ENCODE measurements around the gene OAS2.

OAS2 gene

DNA sequence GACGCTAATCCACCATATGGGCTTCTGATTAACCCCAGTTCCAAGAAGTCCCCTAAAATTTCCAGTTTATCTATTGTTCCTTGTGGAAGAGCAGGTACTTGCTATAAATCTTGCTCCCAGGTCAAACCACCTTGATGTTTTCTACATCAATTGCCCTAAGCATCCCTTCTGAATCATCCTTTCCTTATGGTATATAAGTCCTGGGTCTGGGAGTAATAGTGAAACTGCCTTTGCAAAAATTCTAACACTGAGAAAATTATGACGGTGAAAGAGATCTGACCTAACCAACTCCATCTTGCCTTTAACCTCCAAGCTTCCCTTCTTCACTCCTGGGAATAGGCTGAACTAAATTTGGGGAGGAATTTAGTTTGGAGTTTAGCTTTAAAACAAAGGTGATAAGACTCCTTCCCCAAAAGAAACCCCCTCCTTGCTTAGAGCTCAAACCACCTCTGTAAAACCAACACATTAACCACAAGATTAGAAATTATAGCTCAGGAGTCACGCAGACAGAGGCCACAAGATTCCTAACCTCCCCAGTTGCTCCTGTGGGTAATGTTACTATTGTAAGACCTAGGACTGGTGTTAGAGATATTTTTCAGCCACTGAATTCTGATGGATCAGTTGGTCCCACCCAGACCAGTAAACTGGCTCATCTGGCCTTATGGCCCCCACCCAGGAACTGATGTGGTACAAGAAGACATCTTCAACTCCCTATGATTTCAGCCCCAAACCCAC is 44.4 kb downstream of the OAS2 start:
- no peak for DNase-seq

DNA sequence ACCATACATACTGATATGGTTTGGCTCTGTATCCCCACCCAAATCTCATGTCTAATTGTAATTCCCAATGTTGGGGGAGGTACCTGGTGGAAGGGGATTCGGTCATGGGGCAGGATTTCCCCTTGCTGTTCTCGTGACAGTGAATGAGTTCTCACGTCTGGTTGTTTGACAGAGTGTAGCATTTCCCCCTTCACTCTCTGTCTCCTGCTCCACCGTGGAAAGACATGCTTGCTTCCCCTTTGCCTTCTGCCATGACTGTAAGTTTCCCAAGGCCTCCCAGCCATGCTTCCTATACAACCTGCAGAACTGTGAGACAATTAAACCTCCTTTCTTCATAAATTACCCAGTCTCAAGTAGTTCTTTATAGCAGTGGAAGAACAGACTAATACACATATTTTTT is 49.4 kb downstream of the OAS2 start:
- no peak for DNase-seq

DNA sequence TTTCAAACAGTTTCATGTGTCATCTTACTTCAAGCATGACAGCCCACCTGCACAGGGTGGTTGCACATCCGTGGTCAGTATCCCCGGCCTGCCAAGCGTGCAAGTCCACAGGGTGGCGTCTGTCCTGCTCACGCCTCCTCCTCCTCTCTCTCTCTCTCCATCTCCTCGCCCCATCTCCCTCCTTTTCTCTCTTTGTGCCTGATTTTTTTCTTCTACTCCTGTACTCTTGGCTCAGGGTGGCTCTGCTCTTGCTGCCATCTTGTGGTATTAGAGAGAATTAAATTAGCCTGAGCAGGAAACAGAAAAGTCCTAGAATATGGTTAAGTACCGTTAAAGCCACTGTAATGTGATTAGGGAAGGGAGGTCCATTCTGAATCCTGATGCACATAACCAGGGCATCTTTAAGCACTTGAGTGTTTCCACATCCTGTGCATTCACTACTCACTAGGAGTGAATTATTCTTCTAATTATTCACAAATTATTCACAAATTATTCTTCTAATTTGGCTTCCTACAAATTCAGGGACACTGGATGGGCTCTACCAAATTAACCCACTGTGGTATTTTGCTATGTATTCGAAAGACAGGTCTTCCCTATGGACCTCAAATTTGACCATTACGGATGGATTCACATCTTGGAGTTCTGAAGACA is 52.7 kb downstream of the OAS2 start:
- no peak for DNase-seq

DNA sequence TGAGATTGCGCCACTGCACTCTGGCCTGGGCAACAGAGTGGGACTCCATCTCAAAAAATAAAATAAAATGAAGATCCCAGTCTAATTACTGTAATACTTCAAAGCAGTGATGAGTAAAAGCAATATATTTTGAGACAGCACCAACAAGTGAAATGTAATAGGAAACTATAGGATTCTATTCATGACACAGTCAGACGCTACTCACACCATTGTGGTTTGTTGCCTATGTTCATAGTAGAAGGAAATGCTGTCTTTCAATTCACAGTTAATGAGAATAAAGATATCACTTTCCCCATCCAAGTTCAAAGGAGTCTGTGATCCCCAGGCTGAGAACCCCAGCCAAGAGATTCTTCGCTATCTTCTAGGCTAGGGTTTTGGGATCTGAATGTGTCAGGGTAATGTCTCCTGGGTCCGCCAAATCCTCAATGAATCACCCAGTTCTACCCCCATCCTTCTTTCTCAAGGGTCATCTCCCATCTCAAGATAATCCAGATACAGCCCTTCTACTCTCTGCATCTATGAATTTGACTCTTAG is 61.7 kb downstream of the OAS2 start:
- no peak for DNase-seq

DNA sequence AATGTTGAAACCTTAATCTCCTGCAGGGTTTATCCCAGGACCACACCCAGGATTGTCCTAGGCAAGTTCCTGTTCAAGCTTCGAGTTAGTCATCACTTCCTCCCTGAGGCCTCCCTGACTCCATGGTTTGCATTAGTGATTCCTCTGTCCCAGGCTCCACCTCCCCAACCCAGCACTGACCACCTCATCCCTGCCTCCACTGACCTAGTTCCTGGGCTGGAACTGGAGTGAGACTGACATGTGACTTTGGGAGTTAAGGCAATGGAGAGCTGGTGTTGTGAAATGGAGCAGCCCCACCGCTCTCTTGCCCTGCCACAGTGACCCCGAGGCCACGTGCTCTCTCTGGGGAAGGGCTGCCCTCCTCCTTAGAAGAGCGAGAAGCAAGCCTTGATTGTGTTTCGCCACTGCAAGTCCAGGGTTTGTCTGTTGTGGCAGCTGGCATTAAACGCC is 62.4 kb downstream of the OAS2 start:
- DNase-seq = no peak

DNA sequence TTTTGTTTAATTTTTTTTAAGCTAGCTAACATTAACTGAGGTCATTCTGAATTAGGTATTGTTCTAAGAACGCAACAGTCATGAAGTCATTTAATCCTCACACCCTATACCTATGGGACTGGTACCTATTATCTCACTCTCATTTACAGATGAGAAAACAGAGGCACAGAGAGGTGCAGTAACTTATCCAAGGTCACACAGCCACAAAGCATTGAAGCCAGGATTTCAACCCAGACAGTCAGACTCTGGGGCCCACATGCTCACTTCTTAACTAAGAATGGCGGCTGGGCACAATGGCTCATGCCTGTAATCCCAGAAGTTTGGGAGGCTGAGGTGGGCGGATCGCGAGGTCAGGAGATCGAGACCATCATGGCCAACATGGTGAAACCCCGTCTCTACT is 63.2 kb downstream of the OAS2 start:
- no peak for DNase-seq

DNA sequence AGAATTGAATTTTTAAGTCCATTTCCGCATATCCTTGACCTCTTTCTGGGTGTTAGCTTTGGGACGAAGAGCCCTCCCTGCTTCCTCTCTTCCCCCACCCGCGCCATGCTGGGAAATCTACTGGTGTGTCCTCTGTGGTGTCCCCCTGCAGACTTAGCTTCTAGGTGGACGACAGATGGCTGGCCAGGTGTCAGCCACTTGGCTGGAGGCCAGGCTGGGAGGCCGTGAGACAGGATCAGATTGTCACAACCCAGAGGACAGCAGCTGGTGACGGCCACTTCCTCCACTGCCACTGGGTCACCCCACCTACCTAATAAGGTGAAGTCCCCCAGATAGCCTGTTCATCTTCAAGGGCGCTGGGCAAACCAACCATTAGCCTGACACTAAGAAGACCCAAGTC is 64.9 kb downstream of the OAS2 start:
- no peak for DNase-seq

DNA sequence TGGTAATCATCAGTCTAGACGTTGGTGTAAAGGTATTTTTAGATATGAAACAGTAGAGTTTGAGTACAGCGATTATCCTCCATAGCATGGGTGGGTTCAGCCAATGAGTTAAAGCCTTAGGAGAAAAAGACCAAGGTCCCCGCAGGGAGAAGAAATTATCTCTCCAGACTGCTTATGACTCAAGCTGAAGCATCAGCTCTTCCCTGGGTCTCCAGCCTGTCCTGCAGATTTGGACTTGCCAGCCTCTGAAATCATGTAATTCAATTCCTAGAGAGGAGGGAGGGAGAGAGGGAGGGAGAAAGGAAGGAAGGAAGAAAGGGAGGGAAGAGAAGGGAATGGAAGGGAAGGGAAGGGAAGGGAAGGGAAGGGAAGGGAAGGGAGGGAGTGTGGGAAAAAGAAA is 66.2 kb downstream of the OAS2 start:
- no peak for DNase-seq

DNA sequence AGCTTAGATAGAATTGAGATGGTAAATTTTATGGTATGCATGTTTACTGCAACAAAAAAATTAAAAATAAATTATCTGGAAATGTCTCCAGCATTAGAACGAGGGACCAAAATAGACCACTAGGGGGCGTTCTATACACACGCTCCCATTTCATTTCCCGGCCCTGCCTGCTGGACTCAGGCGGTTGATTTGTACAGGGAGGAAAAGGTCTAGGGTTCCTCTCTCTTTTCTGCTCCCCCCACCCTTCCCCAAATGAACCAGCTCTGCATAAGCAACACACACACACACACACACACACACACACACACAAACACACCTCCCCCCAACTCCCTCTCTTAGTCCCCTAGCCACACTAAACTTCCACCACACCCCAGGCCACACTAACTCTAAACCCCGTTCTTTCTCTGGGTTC is 70.4 kb downstream of the OAS2 start:
- peak; percentile 68 for DNase-seq

DNA sequence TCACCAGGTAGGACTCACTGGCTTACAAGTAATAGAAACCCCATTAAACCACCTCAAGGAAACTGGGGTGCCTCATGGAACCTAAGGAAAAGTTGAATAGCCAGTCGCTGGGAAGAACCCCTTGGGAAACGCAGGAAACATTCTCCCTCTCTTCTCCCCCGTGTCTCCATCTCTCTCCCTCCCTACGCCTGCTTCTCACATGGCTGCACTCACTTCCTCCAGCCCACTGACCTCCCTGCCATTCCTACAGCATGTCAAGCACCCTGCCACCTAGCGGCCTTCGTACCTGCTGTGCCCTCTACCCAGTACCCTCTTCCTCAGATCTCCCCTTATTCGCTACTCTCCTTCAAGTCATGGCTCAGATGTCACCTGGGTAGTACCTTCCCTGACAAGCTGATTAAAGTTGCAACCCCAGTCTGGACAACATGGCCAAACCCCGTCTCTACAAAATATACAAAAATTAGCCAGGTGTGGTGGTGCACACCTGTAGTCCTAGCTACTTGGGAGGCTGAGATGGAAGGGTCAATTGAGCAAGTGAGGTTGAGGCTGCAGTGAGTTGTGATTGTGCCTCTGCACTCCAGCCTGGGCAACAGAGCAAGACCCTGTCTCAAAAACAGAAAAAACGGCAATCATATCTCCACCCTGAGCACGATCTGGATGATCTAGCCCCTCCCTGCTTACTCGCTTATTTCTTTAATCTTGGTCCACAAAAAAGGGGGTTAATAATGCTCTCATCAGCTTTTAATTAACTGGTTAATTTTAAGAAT is 71.8 kb downstream of the OAS2 start:
- no peak for DNase-seq

DNA sequence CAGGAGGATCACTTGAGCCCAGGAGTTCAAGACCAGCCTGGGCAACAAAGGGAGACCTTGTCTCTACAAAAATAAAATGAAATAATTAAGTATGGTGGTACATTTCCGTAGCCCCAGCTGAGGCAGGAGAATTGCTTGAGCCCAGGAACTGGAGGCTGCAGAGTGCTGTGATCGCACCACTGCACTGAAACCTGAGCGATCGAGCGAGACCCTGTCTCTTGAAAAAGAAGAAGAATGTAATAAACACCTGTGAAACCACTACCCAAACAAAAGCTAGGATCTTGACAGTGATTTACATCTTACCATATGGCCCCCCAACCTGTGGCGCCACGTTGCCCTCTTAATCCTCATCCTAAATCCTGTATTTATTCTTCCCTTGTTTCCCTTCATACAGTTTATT is 72.5 kb downstream of the OAS2 start:
- no peak for DNase-seq

DNA sequence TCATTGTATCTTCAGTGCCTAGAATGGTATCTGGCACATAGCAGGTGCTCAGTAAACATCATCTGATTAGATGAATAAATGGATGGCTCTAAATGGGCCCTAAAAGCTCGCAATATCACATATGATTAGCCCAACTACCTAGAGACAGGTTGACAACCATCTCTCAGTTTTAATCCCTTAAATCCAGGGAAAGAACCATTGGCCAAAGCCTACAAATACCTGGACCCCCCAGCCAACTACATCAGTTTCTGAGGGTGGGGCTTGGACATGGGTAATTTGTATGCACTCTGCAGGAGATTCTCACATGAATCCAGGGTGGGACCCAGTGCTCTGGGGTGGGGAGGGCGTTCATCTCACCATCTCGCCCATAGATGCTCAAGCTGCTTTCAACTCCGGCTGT is 73.4 kb downstream of the OAS2 start:
- DNase-seq = no peak

DNA sequence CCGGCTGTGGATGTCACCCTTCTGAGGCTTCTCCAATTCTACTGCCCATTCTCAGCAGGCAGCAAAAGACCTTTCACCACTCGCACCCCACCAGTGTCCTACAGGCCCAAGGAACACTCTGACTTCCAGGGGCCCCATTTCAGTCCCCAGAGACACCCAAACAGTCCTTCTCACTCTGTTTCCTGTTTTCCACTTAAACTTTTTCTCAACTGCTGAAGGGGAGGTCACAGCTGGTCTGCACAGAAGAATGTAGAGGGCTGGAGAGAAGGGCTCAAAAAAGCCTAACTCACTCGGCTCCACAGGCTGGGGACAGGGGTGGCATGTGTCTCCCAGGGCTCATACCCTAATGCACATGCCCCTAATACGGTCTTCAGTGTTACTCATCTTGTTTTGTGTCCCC is 74.0 kb downstream of the OAS2 start:
- no peak for DNase-seq

DNA sequence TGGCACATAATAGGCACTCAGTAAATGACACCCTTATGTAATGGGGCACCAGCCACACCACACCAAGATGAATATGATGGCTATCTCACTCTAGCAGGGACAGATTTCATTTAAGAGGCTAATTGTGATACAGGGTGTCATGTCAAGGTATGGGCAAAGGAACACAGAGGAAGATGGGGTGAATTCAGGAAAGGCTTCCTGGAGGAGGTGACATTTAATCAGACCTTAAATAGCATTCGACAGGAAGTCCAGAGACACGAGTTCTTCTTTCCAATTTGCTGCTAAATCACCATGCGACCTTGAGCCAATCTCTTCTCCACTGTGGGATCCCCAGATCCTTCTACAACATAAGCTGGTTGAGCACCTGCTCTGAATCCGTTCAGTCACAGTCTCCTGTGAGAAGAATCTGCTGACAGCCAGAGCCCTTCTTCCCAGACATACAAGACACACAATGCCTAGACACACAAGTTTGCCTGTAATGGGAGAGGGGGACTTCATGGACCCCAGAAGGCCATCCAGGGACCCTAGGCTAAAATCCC is 76.7 kb downstream of the OAS2 start:
- DNase-seq = no peak

DNA sequence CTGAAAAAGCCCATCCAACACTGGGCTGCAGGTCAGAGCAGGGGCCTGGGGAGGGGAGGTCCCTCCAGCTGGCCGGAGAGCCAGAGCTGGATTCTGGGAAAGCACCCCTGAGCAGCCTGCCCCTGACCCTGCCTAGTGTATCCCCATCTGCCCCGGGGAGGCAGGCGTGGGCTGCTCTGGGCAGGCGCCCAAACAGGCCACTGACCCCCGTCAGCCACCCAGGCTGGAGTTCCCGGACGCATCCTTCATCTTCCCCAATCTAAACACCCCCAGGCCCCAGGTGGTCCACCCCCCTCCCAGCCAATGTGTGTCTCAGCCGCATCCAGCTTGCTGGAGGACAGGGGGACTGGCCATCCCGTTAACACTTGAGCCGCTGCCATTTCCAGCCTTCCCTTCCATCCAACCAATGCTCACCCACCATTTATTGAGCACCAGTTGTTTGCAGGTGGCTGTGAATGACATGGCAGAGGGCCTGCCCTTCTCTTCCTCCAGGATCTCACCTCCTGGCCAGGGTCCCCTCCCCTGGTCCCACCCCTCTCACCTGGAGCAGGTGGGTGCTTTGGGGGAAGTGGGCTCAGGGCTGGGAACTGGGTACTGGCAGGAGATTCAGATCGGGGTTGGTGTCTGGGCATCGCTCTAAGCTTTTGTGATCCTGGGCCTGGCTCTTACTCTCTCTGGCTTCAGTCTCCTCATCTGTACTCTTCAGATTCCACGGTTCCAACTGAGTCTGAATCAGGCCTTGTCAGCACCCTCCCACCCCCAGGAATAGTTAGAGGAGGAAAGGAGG is 77.5 kb downstream of the OAS2 start:
- DNase-seq = no peak

DNA sequence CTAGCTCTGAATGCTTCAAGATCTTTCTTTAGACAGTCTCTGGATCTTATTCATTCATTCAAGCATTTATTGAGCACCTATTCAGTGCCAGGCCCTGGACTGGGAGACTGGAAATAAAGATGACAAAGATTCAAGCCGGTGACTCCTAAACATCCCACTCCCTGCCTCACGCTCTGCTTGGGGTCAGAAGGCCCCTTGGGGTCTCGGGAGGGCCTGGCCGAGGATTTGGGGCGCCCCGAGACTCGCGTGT is 78.0 kb downstream of the OAS2 start:
- DNase-seq = no peak

DNA sequence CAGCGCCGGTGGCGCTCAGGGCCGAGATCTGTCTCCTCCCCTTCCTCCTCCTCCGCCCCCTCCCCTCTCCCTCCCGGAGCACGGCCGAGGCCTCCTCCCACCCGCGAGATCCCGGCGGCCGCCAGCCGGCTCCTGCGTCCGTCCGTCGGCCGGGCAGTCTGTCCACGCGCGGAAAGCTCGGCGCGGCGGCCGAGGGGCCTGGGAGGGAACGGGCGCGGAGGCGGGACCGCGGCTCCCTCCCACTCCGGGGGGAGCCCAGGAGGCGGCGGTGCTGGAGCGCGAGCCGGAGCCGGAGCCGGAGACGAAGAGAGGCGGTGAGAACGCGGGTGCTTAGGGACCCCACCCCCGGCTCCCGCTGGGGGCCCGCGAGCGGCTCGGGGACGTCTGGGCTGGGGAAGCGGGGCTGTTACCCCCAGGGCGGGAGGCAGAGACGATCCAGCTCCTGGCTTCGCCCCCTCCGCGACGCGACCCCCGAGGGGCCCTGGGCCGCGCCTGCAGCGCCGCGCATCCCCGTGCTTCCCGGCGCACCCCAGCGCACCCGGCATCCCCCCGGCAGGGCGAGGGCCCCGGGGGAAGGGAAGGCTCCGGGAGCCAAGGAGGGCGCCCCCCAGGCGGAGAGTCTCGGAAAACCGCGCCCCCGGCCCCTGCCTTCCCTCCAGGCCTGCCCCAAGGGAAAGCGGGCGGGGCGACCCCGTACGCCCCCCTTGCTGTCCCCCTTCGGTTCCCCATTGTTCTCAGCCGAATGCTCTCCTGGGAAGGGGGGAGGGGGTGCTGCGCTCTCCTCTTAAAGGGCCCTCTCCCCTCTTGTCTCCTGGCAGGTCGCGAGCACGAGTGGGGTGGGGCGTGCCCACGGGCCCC is 78.5 kb downstream of the OAS2 start, which contains the start of gene DTX1:
Gene DTX1 (plus strand): TSS at position 100 of the 858 bp plus-strand sequence. CDS start 1,463 bp downstream, outside the sequence.
- DNase-seq = no peak

DNA sequence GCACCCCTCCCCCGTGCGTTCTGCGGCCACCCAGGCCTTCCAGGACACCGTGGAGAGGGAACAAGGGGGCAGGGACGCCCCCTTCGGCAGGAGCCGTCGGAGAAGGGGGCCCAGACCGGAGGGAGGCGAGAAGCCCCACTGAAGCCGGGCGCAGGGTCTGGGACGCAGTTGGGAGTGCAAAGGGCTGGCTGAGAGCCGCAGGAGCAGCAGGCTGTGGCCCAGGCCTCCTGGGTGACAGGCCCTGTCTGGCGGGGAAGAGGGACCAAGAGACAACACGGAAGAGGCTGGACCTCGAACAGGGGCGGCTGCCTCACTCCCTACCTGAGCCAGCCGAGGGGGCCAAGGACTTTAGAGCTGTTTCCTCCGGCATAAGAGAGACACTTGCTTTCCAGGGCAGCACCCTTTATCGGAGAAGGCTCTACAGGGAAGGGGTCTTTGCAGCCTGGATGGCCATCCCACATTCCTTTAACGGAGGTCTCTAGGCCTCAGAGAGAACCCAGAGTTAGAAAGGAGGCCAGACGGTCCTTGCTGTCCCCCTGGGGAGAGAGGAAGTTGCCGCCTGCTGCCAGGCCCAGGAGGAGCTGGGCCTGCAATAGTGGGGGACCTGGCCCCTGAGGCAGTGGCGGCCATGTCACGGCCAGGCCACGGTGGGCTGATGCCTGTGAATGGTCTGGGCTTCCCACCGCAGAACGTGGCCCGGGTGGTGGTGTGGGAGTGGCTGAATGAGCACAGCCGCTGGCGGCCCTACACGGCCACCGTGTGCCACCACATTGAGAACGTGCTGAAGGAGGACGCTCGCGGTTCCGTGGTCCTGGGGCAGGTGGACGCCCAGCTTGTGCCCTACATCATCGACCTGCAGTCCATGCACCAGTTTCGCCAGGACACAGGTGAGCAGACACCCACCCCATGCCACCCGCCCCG is 79.5 kb downstream of the OAS2 start:
- DNase-seq = no peak

DNA sequence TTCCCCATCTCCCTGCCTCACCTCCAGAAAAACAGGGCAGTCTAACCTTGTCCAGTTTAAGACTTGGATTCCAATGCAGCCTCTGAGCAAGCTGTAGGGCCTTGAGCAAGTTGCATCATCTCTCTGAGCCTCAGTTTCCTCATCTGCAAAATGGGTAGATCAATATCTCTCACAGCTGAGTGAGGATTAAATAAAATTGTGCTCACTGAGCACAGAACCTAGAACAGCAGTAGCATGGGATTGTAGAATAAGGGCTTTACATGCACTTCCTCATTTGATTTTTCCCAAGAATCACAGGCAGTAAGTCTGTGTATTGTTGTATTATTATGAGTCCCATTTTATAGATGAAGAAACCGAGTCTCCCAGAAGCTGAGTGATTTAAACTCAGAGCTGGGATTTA is 80.2 kb downstream of the OAS2 start:
- no peak for DNase-seq

DNA sequence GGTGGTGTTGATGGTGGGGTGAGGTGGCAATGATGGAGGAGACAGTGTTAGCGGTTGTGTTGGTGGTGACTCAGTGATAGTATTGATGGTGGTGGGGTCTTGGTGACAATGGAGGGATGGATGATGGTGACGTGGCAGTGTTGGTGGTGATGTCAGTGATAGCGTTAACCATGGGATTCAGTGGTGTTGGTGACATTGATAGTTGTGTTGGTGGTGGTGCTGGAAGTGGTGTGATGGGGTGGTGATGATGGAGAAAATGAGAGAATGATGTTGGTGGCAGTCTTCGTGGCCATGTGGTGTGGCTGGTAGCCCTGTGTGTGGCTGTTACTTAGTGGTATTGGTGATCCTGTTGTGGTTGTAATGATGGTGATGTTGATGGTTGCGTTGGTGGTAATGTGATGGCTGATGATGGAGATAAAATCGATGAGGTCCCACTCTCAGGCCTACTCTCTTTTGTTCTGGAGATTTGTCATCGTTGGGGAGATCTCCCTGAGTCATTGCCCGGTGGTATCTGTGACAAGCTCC is 80.8 kb downstream of the OAS2 start:
- DNase-seq = no peak
